Activated CD4-positive, alpha-beta T cell treated with anti-CD3 and anti-CD28 coated beads for 1 hour (primary cell): Measurements from ENCODE around the gene PLPPR5.

Experiments
- DNase-seq: peaks from one replicate; pipeline ENCODE4 v3.0.0-alpha.2; 2020

PLPPR5 gene

GRCh38 chr1:98967122-98967521 is 37.5 kb downstream of the PLPPR5 start:
- DNase-seq = no peak

- no peak for DNase-seq
These were observed 39.3 kb downstream of the PLPPR5 start for GRCh38 chr1:98965394-98965793.

- DNase-seq = no peak
These were observed 40.5 kb downstream of the PLPPR5 start for GRCh38 chr1:98964198-98964597.

GRCh38 chr1:98963064-98963758 is 41.5 kb downstream of the PLPPR5 start:
- no peak for DNase-seq

GRCh38 chr1:98962156-98962555 is 42.5 kb downstream of the PLPPR5 start:
- DNase-seq = no peak

GRCh38 chr1:98949621-98950020 is 55.0 kb downstream of the PLPPR5 start:
- no peak for DNase-seq

GRCh38 chr1:98949166-98949565 is 55.5 kb downstream of the PLPPR5 start:
- DNase-seq = no peak

GRCh38 chr1:98947071-98947470 is 57.6 kb downstream of the PLPPR5 start:
- DNase-seq = no peak

- DNase-seq = no peak
These were observed 64.0 kb downstream of the PLPPR5 start for GRCh38 chr1:98940722-98941079.

GRCh38 chr1:98940069-98940721 is 64.5 kb downstream of the PLPPR5 start:
- DNase-seq = no peak

GRCh38 chr1:98939471-98939870 is 65.2 kb downstream of the PLPPR5 start:
- DNase-seq = no peak

GRCh38 chr1:98937347-98937746 is 67.3 kb downstream of the PLPPR5 start:
- DNase-seq = no peak

- no peak for DNase-seq
These were observed 72.5 kb downstream of the PLPPR5 start for GRCh38 chr1:98932184-98932583.

GRCh38 chr1:98931128-98931835 is 73.4 kb downstream of the PLPPR5 start:
- DNase-seq = no peak

GRCh38 chr1:98929437-98929836 is 75.2 kb downstream of the PLPPR5 start:
- no peak for DNase-seq

- DNase-seq = no peak
These were observed 78.1 kb downstream of the PLPPR5 start for GRCh38 chr1:98926597-98926996.

- DNase-seq = no peak
These were observed 79.7 kb downstream of the PLPPR5 start for GRCh38 chr1:98924977-98925376.

- DNase-seq = no peak
These were observed 81.0 kb downstream of the PLPPR5 start for GRCh38 chr1:98923667-98924066.

- DNase-seq = no peak
These were observed 82.8 kb downstream of the PLPPR5 start for GRCh38 chr1:98921817-98922216.

- no peak for DNase-seq
These were observed 84.1 kb downstream of the PLPPR5 start for GRCh38 chr1:98920441-98921110.

GRCh38 chr1:98919652-98920051 is 85.0 kb downstream of the PLPPR5 start:
- no peak for DNase-seq

GRCh38 chr1:98919211-98919610 is 85.5 kb downstream of the PLPPR5 start:
- no peak for DNase-seq

GRCh38 chr1:98914547-98914946 is 90.1 kb downstream of the PLPPR5 start:
- DNase-seq = no peak

- no peak for DNase-seq
These were observed 93.8 kb downstream of the PLPPR5 start for GRCh38 chr1:98910827-98911226.
